ENCODE results near the gene ANO1.
A peak's percentile ranks its signal among the peaks of the same experiment; 100 is the strongest.

- TF ChIP-seq CTCF (IDR thresholded peaks at IDR 0.05): peak; percentile 70
- TF ChIP-seq CHD2 (IDR thresholded peaks at IDR 0.05; ENCODE audit: low read length, partially characterized antibody): no peak
- TF ChIP-seq FOXM1 (IDR thresholded peaks at IDR 0.05; ENCODE audit: low read depth): no peak
Measured at GRCh38 chr11:70191495-70192140, 113.5 kb downstream of the ANO1 start.
